Stimulated activated CD4-positive, alpha-beta T cell treated with anti-CD3 and anti-CD28 coated beads, TNF-alpha, amount 100 ng/mL, for 24 hours (primary cell): ENCODE data around the gene SPRN.
"Not testable (repeated sequence)": the region's sequence is repeated elsewhere in the genome, so short reads cannot be mapped to it uniquely, and the experiment has no call there.

Source experiments
- DNase-seq, 3 experiments: peaks; one replicate each; pipeline ENCODE4 v3.0.0-alpha.2; 2020; ENCODE audit warnings: low read depth in 3 of 3

SPRN gene

GRCh38 chr10:133386951-133387350 is 37.5 kb downstream of the SPRN start:
- DNase-seq, result not testable (repeated sequence)

GRCh38 chr10:133385214-133385613 is 39.2 kb downstream of the SPRN start:
- no peak for DNase-seq

GRCh38 chr10:133384071-133384470 is 40.4 kb downstream of the SPRN start:
- DNase-seq, result no peak

- DNase-seq, result no peak
Measured at GRCh38 chr10:133383551-133383950, 40.9 kb downstream of the SPRN start.

GRCh38 chr10:133381036-133381435 is 43.4 kb downstream of the SPRN start:
- DNase-seq, result no peak

GRCh38 chr10:133379801-133380666 is 44.4 kb downstream of the SPRN start:
- DNase-seq, result no peak

GRCh38 chr10:133379152-133379800 is 45.1 kb downstream of the SPRN start, which contains the start of gene PAOX:
PAOX (plus strand) TSS chr10:133379262; CDS start chr10:133379317, 55 bp downstream.
- DNase-seq, result peak in 1 of 3 experiments; percentile 53

GRCh38 chr10:133378251-133379096 is 46.0 kb downstream of the SPRN start:
- peak in 1 of 3 experiments; percentile 59 for DNase-seq

GRCh38 chr10:133377818-133378250 is 46.6 kb downstream of the SPRN start:
- no peak for DNase-seq

GRCh38 chr10:133377025-133377817 is 47.2 kb downstream of the SPRN start:
- DNase-seq, result no peak

- not testable (repeated sequence) for DNase-seq
Measured at GRCh38 chr10:133376183-133376582, 48.2 kb downstream of the SPRN start.

- DNase-seq, result no peak
Measured at GRCh38 chr10:133375357-133376115, 48.9 kb downstream of the SPRN start.

GRCh38 chr10:133373174-133374090 is 51.0 kb downstream of the SPRN start, which contains the start of gene ECHS1:
ECHS1 (minus strand) TSS chr10:133373354; CDS start chr10:133373333, 21 bp downstream.
- DNase-seq, result peak; percentile 87 to 95 (median 89)

- DNase-seq, result no peak
Measured at GRCh38 chr10:133372507-133372906, 51.9 kb downstream of the SPRN start.
